A549 treated with RU486 at 1 μM for 4 hours (cell line): ENCODE results near the gene NRIP3. TPM values are rescaled to one million over a fixed set of nuclear protein-coding genes. Genes with fewer than 3 reads are reported as not detected.

Experiments
- total RNA-seq: library from RNA; stranded (reverse); fragments of 200-300 nt; extraction: Qiagen RNA extraction; gene quantifications from 5 replicates; pipeline ENCODE4 v1.2.3, GENCODE V29; 2022; ENCODE audit warnings: low read depth

Gene NRIP3
- total RNA-seq, result 0.83 to 1.4 TPM (median 0.98 TPM) in 5 replicates

GRCh38 chr11:9003573-9004182, at the start of gene NRIP3:
TSS of gene NRIP3 (minus strand) at chr11:9004001. CDS start at chr11:9003935, 66 bp downstream.

GRCh38 chr11:8964324-8965320, 39.2 kb downstream of the NRIP3 start, which contains the start of gene TMEM9B:
TSS of gene TMEM9B (minus strand) at chr11:8964442. CDS start at chr11:8964313, 129 bp downstream.

GRCh38 chr11:8942518-8943066, 61.2 kb downstream of the NRIP3 start, which contains the start of gene ASCL3:
TSS of gene ASCL3 (minus strand) at chr11:8943016. CDS start at chr11:8938161, 4,855 bp downstream.

DNA sequence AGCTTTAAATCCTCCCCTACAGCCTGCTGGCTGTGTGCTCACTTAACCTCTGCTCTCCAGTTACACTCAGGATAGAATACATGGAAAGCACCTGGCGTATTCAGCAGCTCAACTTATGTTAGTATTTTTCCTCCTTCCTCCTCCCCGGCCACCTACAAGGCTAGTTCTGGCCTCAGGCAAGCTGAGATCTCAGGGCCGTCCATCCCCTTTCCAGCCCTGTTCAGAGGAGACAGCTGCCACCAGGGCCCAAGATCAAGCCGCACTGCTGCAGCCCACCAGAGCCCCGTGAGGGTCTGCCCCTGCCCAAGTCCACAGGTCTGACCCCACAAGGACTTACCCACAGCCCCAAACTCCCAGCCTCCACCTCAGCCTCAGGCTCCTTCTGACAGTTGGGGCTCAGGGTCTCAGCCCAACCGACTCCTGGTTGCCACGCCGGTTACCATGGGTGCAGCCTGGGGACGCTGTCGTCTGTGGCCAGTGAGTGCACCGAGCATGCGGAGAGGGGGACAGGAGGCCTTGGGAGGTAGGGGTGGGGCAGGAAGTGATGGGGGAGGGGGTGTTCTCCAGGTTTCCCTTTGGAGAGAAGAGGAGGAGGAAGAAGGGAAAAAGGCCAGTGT, 71.1 kb downstream of the NRIP3 start, which contains the start of gene C11orf16:
TSS of gene C11orf16 (minus strand) at position 384 of the 617 bp plus-strand sequence. CDS start 639 bp downstream, outside the sequence.

Other genes starting within 250 kb of the NRIP3 start
- gene AKIP1, start 92.8 kb downstream of the NRIP3 start, total RNA-seq, result 41.0 to 53.3 TPM (median 42.3 TPM) in 5 replicates
- not detected in 5 replicates for gene C11orf16, start 71.1 kb downstream of the NRIP3 start, total RNA-seq
- gene ASCL3, start 61.0 kb downstream of the NRIP3 start, total RNA-seq, result not detected in 5 replicates
- 26.3 to 37.6 TPM (median 37.4 TPM) in 5 replicates for gene TMEM9B, start 39.6 kb downstream of the NRIP3 start, total RNA-seq
- gene SCUBE2, start 87.6 kb upstream of the NRIP3 start, total RNA-seq, result 0.29 to 0.68 TPM (median 0.45 TPM) in 5 replicates